Pancreas (tissue), 10 donors: ENCODE results near the gene LAMA5. TPM values are rescaled to one million over a fixed set of nuclear protein-coding genes. Genes with fewer than 3 reads are reported as not detected.

Experiments used
- ATAC-seq, 4 donors: fragments of 200-7000 bp; cut with Tn5 transposase; one replicate each; pipeline versions ENCODE4 v1.8.0 to v1.9.1; 2020; ENCODE audit warnings: mild to moderate bottlenecking in 4 of 4, moderate library complexity in 4 of 4
- DNase-seq, 6 donors: peaks; one replicate each; pipeline ENCODE4 v3.0.0-alpha.2; 2020
- FAIRE-seq: peaks from 2 replicates; lab custom pipeline; 2012; peaks lifted over from hg19 to GRCh38; lab: Jason Lieb, UNC
- H3K27ac ChIP-seq, 4 donors: fragments of 200-600 bp; sonication (generic); 1 replicate in 3 of 4; 2 replicates in 1 of 4; pipeline versions ENCODE4 v1.5.0 to v1.8.0; 2020
- H3K27me3 ChIP-seq, 4 donors: fragments of 200-600 bp; one replicate each; pipeline ENCODE4 v1.8.0; 2021
- H3K36me3 ChIP-seq, 3 donors: fragments of 200-600 bp; sonication (generic) in 1 of 3; one replicate each; pipeline versions ENCODE4 v1.5.0 to v1.8.0; 2020 to 2021
- H3K4me1 ChIP-seq, 3 donors: fragments of 200-600 bp; one replicate each; pipeline ENCODE4 v1.8.0; 2021
- H3K4me3 ChIP-seq, 4 donors: fragments of 200-600 bp; sonication (generic) in 2 of 4; one replicate each; pipeline versions ENCODE4 v1.5.0 to v1.8.0; 2020 to 2021
- H3K9me3 ChIP-seq, 4 donors: fragments of 200-600 bp; one replicate each; pipeline ENCODE4 v1.8.0; 2021
- CTCF ChIP-seq, 4 donors: fragments of 200-600 bp; sonication (generic) in 3 of 4; IDR thresholded peaks; one replicate each; pipeline versions ENCODE4 v1.5.0 to v1.8.0; 2021; ENCODE audit warnings: antibody characterized with exemption in 4 of 4
- WGBS, 2 donors: extraction: QIAGEN DNeasy Blood & Tissue Kit; methylation state at CpG; one replicate each; pipeline ENCODE4 v1.1.7; 2013; 5-methylcytosine and 5-hydroxymethylcytosine counted together
- intact Hi-C, 3 donors: fragments of 100-400 bp; cut with DNase I; formaldehyde crosslinking; loops; one replicate each; pipeline versions ENCODE4 v1.11.1 to v1.14.2; 2022
- polyA plus RNA-seq, 2 donors: library from polyadenylated mRNA; stranded (reverse); fragments of 200-250 nt; gene quantifications; one replicate each; pipeline ENCODE4 v1.2.3, GENCODE V29; 2013
- total RNA-seq, 6 donors: library from RNA; stranded (reverse); fragmentation: NEBNext Ultra II Directional in 4 of 6; extraction: Animal tissue kit (Norgen Biotek cat#: 25700) in 4 of 6; gene quantifications; one replicate each; pipeline versions ENCODE4 v1.2.1 to v1.2.4, GENCODE V29; 2021 to 2023
- donor health status: healthy with polysubstance abuse.
- donor health status: DM: no; HTN: no; CAD: no; lungs with moderate emphysema.
- donor health status: DM: no; HTN: no; CAD: no.
- donor health status: control.
- donor health status: control.
- donor health status: Bipolar disorder and iron deficiency.
- donor health status: DM: yes; HTN: yes; CAD: no.
- donor health status: DM: no; HTN: no; CAD: no.
- donor health status: DM: no; HTN: no; CAD: no.
- donor health status: DM: yes; HTN: yes; CAD: no.

LAMA5 gene
- total and polyA plus RNA-seq, 8 donors, result 43.6 to 344 (median 62.2) TPM

GRCh38 chr20:62313460-62314338 is 53.4 kb downstream of the LAMA5 start:
- H3K27me3 ChIP-seq, result no peaks in the 10 kb centered on the region
- H3K4me3 ChIP-seq, result no peak overlapping the region
- ATAC-seq (no peak), FAIRE-seq (no peak), DNase-seq (no peak)
- no peak overlapping the region for H3K27ac ChIP-seq
- no peaks in the 10 kb centered on the region for H3K9me3 ChIP-seq
- intact Hi-C loops, result no loop called here
- peaks cover 4 to 63% (median 6%) of the 10 kb centered on the region in 3 donors for H3K36me3 ChIP-seq
- no peak for TF ChIP-seq CTCF (IDR thresholded peaks at IDR 0.05)
- 91 to 92% methylated on average over 50 to 55 of the region's 55 CpGs for WGBS, 2 donors
- H3K4me1 ChIP-seq, result no peaks in the 10 kb centered on the region

GRCh38 chr20:62313021-62313420 is 54.1 kb downstream of the LAMA5 start:
- intact Hi-C loops, result no loop called here

GRCh38 chr20:62312662-62312977 is 54.5 kb downstream of the LAMA5 start:
- intact Hi-C loops, result no loop called here

More at GRCh38 chr20:62313021-62313420, 54.1 kb downstream of the LAMA5 start:
- WGBS, 2 donors, result 92 to 95% methylated on average over 26 of the region's 26 CpGs
- Histone ChIP-seq H3K36me3 (peaks cover 6 to 70% (median 13%) of the 10 kb centered on the region in 3 donors), H3K4me3 (no peak overlapping the region), H3K27me3 (no peaks in the 10 kb centered on the region), H3K4me1 (no peaks in the 10 kb centered on the region), H3K9me3 (no peaks in the 10 kb centered on the region), H3K27ac (no peak overlapping the region)
- FAIRE-seq (no peak), DNase-seq (no peak), ATAC-seq (no peak)
- no peak for TF ChIP-seq CTCF (IDR thresholded peaks at IDR 0.05)

GRCh38 chr20:62311832-62312661 is 55.1 kb downstream of the LAMA5 start:
- Histone ChIP-seq H3K27me3 (no peaks in the 10 kb centered on the region), H3K27ac (no peak overlapping the region), H3K4me3 (no peak overlapping the region), H3K36me3 (peaks cover 9 to 74% (median 23%) of the 10 kb centered on the region in 3 donors), H3K9me3 (no peaks in the 10 kb centered on the region), H3K4me1 (no peaks in the 10 kb centered on the region)
- no peak for ATAC-seq
- no peak for TF ChIP-seq CTCF (IDR thresholded peaks at IDR 0.05)
- WGBS, 2 donors, result 92 to 97% methylated on average over 51 to 60 of the region's 60 CpGs
- DNase-seq, result no peak
- intact Hi-C loops, result no loop called here
- no peak for FAIRE-seq

More at GRCh38 chr20:62312662-62312977, 54.5 kb downstream of the LAMA5 start:
- FAIRE-seq, result no peak
- ATAC-seq, result no peak
- DNase-seq, result no peak
- H3K4me3 ChIP-seq, result no peak overlapping the region
- no peak for TF ChIP-seq CTCF (IDR thresholded peaks at IDR 0.05)
- no peaks in the 10 kb centered on the region for H3K27me3 ChIP-seq
- 92 to 93% methylated on average over 16 of the region's 16 CpGs for WGBS, 2 donors
- H3K4me1 ChIP-seq, result no peaks in the 10 kb centered on the region
- no peak overlapping the region for H3K27ac ChIP-seq
- no peaks in the 10 kb centered on the region for H3K9me3 ChIP-seq
- peaks cover 10 to 74% (median 17%) of the 10 kb centered on the region in 3 donors for H3K36me3 ChIP-seq
